Measurements from ENCODE around the gene STAT3.

GRCh38 chr17:42411361-42411760 lies 23.1 kb upstream of the STAT3 start:
- TF ChIP-seq CEBPB (IDR thresholded peaks at IDR 0.05) (no peak), CTCF (IDR thresholded peaks at IDR 0.05) (no peak), TP53 (CRISPR knock-in tag; IDR thresholded peaks at IDR 0.05) (no peak), HOXA7 (CRISPR knock-in tag; IDR thresholded peaks at IDR 0.05) (no peak), PHF8 (IDR thresholded peaks at IDR 0.05; ENCODE audit: borderline replicate concordance, low read depth) (no peak), ZNF302 (CRISPR knock-in tag; IDR thresholded peaks at IDR 0.05) (no peak), MAFK (IDR thresholded peaks at IDR 0.05; ENCODE audit: partially characterized antibody) (no peak), POLR2A (IDR thresholded peaks at IDR 0.05; ENCODE audit: low read length) (no peak), JUN (IDR thresholded peaks at IDR 0.05) (no peak), MAX (IDR thresholded peaks at IDR 0.05) (no peak), EHMT2 (IDR thresholded peaks at IDR 0.05; ENCODE audit: low read depth) (no peak), REST (IDR thresholded peaks at IDR 0.05) (no peak), POLR2AphosphoS2 (conservative IDR thresholded peaks at IDR 0.05; ENCODE audit: low read length) (no peak)
